HG03520 (cell line): ENCODE measurements around the gene PDE2A.

ENCODE experiments used
- ATAC-seq: cut with Tn5 transposase; IDR thresholded peaks from one replicate; pipeline ENCODE4 v1.9.1; 2021; ENCODE audit warnings: mild to moderate bottlenecking, moderate library complexity; ENCODE audit not compliant: unreplicated experiment

The PDE2A gene

DNA sequence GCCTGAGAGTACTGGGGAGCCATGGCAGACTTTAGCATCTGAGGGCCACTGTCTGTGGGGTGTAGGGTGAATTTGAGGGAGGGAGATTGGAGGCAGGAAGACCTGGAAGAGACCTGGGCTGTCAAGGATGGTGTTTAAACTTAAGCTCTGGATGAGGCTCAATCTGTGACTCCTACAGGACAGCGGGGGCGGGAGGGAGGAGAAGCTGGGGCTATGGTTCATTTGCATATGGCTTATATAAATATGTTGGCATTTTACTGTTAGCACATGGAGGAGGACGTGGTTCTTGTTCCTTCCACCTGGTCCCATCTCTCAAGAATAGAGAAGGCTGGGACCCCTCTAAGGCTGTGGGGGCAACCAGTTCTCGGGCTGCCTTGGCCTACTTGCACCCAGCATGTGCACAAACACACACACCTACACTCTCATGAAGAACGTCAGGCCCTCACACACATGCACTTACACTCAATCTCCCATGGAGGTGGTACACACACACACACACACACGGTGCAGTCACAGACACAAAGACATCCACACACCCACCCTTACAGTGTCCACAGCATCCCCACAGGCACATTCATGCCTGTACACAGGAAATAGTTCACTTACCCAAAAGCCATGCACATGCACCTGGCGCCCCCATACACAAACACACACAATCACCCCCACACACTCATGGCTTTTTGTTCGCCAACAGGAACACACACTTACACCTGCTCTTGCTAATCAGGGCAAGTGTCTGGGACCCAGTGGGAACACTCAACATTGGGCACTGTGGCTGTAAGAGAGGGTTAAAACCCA lies 81.3 kb downstream of the PDE2A start:
- no peak for ATAC-seq

DNA sequence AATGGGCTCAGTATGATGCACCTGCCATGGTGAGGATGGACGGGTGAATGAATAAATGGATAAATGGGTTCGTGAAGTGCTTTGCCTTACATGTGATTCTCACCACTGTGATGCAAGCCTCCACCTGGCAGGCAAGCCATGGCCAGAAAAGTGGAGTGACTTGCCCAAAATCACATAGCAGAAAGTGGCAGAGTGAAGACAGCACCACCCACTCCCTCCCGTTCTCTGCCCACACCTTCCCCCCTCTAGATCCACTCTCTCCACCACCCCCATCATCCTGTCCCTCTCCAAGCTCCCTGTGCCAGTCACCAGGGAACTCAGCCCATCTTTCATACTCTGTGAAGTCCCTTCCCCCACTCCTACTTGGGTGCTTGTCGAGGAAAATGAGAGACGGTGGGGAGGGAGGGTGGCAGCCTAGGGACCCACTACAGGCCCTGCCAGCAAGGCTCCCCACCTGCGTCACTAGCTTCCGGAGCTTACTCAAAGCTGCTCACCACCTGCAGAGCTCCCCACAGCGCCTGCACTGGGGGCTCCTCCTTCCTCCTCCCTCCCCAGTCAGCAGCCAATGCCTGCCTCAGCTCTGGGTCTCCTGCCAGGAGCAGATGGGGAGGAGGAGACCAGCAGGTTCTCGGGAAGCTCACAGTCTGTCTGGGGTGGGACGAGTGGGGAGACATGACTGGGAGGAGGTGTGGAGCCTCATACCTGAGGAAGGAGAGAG lies 82.3 kb downstream of the PDE2A start:
- no peak for ATAC-seq

DNA sequence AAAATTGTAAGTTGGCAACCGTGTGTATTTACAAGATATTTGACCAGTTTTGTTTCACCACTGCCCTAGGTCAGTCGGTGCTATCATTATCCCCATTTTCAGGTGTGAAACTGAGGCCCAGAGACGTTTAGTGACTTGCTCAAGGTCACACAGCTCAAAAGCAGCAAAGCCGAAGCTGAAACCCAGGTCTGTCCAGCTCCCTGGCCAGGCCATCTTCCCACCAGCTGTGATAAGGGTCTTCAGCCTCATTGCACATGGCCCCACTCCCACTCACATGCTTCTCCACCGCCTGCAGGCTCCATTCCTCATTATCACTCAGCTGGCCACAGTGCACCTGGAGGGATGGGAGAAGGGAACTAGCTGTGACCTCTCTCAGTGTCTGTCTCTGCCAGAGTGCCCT lies 83.2 kb downstream of the PDE2A start:
- no peak for ATAC-seq

DNA sequence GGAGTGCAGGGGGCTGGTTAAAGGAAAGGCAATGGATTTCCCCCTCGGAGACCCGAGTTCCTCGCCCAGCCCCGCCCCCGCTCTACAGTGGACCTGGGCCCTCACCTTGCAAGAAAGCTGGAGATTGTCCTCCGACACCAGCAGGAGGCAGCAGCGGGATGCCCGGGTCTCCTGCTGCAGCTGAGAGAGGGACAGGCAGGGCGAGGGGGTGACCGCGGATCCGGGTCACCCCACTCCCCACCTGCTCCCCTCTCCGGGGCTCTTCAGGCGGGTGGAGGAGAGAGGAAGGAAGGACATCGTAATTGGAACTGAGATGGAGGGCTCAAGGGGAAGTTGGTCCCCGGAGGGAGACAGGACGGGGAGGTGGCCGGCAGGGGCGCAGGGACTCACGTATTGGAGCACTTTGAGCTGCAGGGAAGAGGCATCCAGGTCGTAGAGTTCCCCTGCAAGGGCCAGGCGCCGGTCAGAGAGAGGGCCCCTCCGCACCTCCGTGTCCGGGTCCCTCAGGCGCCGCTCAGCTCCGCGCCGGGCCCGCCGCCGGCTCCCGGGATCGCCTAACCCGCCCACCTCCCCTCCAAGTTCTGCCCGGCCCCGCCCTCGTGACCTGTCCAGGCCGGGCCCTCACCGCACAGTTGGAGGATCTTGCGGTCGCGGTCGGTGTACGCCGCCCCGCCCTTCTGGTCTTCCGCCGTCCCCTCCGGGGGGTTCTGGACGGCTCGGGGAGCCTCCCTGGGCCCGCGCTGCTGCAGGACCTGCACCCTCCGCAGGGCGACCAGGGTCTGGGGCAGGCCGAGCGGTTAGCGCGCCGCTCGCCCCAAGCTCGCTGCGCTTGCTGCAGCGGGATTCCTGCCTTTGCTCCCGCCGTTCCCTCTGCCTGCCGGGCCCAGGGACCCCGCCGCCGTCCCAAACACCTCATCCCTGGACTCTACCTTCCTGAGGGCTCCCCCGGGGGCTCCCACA lies 84.1 kb downstream of the PDE2A start:
- no peak for ATAC-seq

DNA sequence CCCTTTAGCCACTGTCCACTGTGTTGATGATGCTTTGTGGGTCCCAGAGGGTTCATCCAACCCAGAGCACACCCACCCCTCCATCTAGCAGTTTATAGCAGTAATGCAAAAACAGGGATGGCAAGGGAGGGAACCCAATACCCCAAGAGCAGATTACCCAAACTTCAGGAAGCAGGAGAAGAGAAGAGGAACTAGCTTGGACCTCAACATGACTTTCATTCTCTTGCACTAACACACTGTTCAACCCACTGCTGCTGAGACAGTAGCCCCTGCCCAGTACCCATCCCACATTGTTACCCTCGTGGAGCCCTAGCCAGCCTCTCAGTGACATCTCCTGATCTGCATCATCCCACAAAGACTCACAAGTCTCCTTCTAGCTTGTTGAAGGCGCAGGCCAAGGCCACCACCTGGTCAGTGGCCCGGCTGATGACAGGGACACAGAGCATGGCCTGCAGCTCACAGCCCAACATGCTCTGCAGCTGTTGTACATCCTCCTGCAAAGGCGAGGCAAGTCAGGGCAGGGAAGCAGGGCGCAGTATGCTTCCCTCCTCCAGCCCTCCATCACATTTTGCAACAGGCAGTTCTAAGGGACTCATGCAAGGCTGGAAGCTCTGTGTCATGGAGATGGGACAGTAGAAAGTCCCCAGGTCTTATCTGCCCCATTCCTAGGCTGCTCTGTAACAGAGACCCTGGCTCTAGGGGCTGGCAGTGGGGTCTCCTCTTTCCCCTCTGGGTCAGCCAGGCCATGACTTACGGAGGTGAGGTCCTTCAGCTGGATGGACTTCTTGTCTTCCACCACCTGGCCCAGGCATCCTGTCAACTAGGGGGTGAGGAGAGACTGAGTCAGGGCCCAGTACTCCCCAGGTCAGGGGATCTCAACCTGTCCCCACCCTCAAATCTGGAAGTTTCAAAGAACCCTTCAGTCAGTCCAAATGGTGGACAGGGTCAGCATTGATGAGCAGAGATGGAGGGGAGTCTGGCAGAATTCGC lies 85.5 kb downstream of the PDE2A start:
- ATAC-seq: no peak

DNA sequence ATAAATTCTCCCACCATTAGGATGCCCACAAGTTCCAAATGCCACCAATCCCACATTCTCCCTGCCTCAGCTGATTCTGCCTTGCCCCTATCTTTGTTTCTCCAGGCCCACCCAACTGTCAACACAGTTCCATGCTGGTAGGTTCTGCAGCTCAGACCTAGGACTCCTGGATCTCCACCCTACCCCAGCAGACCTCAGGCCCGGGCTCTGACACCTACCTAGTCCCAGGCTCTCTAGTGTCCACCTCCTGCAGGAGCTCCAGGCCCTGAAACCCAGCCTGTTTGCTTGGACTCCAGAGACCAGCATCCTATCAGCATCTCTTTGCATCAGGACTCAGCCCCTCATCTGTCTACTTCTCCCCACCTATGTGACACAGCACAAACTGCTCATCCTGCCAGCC lies 86.5 kb downstream of the PDE2A start:
- ATAC-seq: no peak

DNA sequence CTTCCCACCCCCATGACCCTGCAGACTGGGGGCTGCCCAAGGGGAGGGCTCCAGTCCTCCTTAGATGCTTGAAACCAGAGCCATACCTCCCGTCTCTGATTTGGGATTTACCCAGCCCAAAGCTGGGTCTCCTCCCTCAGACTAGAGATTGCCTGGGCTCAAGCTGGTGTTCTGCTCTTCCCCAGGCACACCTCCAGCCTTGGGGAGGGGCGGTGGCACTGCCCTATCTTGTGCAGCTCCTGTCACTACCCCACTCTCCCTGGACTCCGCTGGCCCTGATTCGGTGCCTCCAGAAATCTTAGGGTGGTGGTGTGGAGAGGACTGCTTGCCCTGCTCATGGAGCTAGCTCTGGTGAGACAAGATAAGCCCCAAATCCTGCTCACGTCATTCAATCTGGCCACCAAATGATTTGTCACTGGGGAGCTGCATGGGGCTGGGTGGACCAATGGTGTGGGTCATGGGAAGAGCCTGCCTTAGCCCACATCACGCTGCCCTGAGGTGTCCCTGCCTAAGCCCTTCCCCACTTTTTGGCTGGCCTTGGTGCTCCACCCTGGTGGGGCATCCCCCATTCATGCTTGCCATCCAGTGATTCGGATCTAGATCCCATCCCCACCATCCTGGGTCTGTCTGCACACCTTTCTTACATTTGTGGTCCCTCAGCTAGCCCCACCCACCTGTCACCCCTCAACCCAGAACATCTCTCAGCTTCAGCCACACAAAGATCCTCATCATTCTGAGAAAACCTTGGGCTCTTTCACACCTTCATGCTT lies 87.7 kb downstream of the PDE2A start:
- ATAC-seq: no peak

DNA sequence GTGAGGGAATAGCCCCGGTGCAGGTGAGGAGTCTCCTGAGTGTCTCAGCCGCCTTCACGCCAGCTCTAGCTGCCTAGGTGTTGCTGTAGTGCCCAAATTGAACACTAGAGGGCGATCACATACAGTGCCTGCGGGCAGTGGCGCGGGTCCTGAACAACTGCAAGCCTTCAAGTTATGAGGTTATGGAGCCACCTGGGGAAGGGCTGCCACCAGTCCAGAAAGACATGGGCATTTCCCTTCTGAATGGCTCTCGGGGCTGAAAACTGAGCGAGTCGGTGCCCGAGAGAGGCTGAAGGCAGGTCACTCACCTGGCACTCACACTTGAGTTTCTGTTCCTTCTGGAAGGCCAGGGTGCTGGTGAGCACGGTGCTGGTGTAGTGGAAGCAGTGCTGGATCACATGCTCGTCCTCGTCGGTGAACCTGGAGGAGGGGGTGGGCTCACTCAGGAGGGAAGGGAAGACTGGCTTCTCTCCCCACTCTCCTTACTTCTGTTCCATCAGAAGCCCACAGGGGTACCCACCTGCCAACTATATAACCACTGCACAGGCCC lies 88.4 kb downstream of the PDE2A start:
- ATAC-seq: no peak

DNA sequence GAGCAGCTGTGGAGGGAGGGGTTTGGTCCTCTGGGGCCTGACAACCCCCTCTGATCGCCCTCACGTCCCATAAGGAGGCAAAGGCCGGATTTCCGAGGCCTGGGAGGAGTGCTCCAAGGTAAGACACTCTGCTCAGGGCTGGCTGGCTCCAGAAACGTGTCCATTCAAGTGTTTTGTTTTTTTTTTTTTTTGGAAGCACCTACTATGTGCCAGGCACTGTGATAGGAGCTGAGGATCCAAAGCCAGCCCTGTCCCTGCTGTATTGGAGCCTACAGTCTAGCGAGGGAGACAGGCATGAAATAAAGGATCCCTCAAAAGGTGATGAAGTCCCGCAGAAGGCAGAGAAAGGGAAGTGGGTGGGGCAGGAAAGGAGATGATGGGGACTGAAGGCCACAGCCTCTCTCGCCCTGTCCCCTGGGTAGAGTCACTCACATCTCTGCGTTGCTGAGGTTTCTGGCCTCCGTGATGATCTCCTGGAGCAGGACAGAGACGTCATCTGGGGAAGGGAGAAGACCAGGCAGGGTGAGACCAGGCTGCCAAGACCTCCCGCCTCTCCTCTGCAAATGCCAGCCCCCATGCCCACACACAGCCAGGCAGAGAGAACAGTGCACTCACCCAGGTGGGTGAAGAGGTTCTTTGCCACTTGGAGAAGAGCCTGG lies 89.2 kb downstream of the PDE2A start:
- no peak for ATAC-seq

DNA sequence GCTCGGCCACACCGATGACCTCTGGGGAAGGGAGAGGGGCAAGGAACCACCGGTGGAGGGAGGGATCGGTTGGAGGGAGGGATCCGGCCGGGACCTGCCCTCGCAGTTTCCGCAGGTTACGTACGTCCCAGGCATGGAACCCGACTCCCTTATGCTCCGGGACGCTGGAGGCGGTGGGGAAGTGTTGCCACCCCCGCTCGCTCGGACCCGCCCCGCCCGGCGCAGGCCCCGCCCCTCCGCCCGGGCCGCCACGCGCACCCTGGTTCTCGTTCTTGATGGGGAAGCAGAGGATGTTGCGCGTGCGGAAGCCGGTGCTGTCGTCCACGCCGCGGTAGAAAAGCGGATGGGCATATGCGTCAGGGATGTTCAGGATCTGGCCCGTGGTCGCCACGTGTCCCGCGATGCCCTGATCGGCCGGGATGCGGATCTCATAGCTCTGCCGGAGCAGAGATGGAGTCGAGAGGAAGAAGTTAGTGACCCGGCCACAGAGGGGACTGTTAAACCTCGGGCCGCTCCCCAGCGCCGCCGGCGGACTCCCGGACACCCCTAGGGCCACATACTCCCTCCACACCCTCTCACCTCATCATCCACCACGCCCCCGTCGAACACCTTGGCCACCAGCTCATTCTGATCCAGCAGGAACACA lies 89.8 kb downstream of the PDE2A start:
- no peak for ATAC-seq

DNA sequence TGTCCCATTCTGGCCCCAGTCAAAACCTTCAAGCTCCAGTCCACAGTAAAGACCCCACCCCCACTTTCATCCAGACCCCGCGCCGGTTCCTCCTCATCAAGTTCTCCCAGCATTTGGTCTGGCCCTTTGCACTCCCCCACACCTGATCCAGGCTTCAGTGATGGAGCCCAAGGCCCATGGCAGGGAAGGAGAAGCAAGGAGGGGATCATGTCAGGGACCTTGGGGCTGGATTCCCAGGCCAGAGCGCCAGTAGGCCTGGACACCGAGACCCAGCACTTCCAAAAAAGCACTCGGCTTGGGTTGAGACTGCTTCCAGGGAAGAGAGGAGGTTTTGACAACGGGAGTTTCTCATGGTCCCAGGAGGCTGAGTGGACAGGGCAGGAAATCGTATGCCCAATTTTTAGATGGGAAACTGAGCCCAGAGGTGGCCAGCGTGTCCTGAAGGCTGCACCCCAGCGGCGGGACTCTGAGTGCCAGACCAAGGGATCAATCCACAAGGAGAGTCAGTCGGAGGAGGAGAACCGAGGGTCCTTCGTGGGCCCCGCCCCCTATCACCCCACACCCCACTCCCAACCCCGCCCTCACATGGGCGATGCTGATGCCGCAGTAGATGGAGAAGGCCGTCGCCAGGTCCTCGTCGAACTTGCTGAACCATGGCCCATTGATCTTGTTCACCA lies 90.5 kb downstream of the PDE2A start:
- ATAC-seq: no peak

DNA sequence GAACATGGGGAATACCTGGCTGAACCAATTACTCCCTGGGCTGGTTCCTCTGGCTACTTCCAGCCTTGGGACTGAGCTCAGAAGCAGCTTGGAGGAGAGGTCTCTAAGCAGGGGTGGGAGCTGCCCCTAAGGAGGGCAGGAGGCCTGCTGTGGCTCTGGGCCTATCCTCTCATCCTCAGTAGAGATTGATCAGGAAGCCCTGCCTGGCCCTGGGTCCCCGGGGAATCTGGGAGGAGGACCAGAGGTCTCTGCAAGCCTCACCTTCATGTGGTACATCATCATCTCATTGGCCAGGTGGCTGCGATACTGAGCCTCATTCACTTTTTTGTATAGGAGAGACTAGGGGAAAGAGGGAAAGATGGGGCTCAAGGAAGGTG lies 91.1 kb downstream of the PDE2A start:
- ATAC-seq: no peak

DNA sequence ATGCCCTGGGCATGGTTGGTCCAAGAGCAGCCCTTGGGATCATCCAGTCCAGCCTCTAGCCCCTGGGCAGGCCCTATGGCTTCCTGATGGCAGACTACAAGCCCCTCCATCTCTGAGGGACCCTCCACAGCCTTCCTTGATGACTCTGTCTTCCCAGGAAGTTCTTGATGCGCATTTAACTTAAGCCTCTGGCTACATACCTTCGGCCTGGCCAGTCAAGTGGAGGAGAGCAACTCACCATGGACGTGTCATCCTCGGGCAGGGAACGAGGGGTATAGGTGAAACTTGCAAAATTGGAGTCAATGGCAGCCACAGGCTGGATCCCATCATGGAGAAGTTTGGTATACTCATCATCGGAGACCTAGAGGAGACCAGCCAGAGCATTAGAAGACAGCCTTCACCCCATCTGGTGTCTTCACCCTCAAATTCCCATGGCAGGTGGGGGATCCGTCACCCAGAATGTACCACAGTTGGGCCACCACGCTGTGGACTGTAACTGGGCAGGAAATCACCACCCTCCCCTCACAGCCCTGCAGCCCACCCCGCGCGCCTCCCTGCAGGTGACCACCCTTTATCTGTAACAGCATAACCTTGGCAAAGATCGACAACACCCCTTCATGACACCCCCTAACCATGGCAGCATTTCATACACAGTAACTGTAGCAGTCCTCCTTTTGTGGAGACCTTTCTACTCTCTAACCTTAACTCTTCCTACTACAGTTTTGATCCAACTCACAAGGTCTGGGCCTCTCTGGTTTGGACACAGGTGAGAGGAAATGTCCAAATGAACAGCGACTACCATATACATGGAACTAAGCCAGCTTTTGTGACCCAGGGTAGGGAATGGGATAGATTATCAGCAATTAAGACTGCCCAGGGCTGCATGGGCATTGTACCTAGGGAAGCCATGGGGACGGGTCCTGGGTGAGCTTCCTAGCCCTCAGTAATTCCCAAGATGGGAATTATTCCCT lies 91.7 kb downstream of the PDE2A start:
- ATAC-seq: no peak

DNA sequence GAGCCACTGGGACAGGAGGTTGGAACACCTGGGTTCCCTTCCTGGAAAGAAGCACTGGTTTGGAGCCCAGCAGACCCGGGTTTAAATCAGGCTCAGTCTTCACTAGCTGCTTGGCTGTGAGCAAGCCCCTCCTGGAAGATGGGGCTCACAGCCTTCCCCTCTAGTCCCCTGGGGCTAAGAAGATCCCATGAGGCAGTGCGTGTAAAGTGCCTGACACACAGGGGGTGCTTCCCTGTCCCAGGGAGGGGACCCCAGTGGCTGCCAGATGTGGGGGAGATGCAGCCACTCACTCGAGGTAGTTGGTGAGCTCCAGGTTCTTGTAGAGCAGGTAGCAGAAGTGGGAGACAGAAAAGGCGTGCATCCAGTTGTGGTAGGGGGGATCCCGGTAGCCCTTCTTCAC lies 93.2 kb downstream of the PDE2A start:
- ATAC-seq: no peak

DNA sequence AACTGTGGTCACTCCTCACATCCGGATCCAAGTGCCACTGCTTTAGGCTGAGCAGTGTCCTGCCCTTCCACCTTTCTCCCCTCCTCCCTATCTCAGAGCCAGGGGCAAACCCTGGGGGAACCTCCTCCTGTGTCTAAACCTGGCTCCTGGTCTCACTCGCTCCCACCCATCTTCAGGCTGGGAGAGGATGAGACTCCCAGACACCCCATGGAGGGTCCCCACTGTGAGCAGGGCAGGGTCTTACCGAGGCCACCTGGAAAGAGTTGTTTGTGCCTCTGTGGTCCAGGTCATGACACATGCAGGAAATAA lies 93.6 kb downstream of the PDE2A start:
- no peak for ATAC-seq

DNA sequence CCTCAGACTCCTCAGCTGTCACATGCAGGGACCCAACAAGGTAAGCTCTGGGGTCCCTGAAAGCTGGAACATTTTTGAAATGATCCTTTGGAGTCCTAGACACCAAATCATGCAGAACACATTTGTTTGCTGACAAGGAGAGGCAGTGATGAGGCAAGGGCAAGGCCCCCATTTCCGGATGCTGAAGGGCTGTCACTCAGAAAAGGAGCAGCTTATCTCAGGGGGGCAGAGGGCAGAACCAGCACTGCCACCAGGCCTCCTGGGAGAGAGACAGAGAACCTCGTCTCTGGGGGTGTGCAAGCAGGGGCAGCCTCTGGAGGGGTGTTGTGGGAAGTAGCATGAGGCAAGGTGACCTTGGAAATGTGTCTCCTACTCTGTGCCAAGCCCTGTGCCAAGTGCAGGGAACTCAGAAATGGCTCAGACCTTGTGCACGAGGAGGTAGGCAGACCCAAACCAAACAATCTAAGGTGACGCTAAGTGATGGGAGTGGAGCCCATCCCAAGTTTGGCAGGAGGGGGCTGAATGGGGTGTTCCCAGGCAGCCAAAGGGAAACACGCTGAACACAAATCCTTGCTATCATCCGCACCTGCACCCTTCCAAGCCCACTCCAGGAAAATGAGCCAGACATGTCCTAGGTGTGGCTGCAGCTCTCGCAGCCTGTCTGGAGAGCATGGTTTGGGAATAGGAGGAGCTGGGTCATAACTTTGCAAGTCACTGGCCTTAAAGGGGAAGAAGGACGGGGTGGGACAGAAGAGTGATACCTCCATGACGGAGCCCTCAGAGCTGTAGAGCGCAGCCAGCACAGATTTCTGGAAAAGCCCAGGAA lies 94.2 kb downstream of the PDE2A start:
- ATAC-seq: no peak
